Frontal cortex (tissue), 4 donors: Measurements from ENCODE around the gene CHCHD6. TPM values are rescaled to one million over a fixed set of nuclear protein-coding genes. Genes with fewer than 3 reads are reported as not detected.
A peak's percentile ranks its signal among the peaks of the same experiment; 100 is the strongest.

Source experiments
- DNase-seq, 2 donors: peaks; one replicate each; pipeline ENCODE4 v3.0.0; 2012; ENCODE audit warnings: low spot score in 2 of 2
- FAIRE-seq: peaks from 2 replicates; lab custom pipeline; 2012; peaks lifted over from hg19 to GRCh38; lab: Jason Lieb, UNC
- total RNA-seq: library from RNA; depleted of rRNA; stranded (reverse); fragments of >200 nt; gene quantifications from one replicate; pipeline ENCODE4 v1.2.3, GENCODE V29; 2014
- donor health status: control.
- donor health status: control.
- donor health status: control.

The CHCHD6 gene
- total RNA-seq, 1 donor from 2014 or later, result 33.8 TPM

- FAIRE-seq (no peak), DNase-seq (no peak)
Measured at GRCh38 chr3:126992776-126993175, 288.7 kb downstream of the CHCHD6 start.

- FAIRE-seq (no peak), DNase-seq (no peak)
Measured at GRCh38 chr3:126993436-126993835, 289.4 kb downstream of the CHCHD6 start.

GRCh38 chr3:126994661-126995245 lies 290.7 kb downstream of the CHCHD6 start:
- DNase-seq (no peak), FAIRE-seq (no peak)

- no peak for FAIRE-seq
- DNase-seq, result no peak
Measured at GRCh38 chr3:126995254-126995780, 291.3 kb downstream of the CHCHD6 start.

- FAIRE-seq (no peak), DNase-seq (no peak)
Measured at GRCh38 chr3:126995926-126996512, 292.0 kb downstream of the CHCHD6 start.

- FAIRE-seq (no peak), DNase-seq (no peak)
Measured at GRCh38 chr3:126996905-126997304, 292.9 kb downstream of the CHCHD6 start.

GRCh38 chr3:126997455-126998038 lies 293.5 kb downstream of the CHCHD6 start:
- FAIRE-seq (no peak), DNase-seq (no peak)

- FAIRE-seq (no peak), DNase-seq (no peak)
Measured at GRCh38 chr3:126998320-126998719, 294.3 kb downstream of the CHCHD6 start.

- DNase-seq (no peak), FAIRE-seq (no peak)
Measured at GRCh38 chr3:126998728-126999127, 294.7 kb downstream of the CHCHD6 start.

GRCh38 chr3:126999383-126999782 lies 295.3 kb downstream of the CHCHD6 start:
- FAIRE-seq (no peak), DNase-seq (peak; percentile 78 to 84)

- DNase-seq (no peak), FAIRE-seq (no peak)
Measured at GRCh38 chr3:127000119-127000518, 296.1 kb downstream of the CHCHD6 start.

- no peak for DNase-seq
- no peak for FAIRE-seq
Measured at GRCh38 chr3:127000761-127001160, 296.7 kb downstream of the CHCHD6 start.

- no peak for FAIRE-seq
- DNase-seq, result no peak
Measured at GRCh38 chr3:127001486-127002194, 297.6 kb downstream of the CHCHD6 start.

GRCh38 chr3:127002195-127003174 lies 298.4 kb downstream of the CHCHD6 start:
- FAIRE-seq (no peak), DNase-seq (peak; percentile 76 to 84)

GRCh38 chr3:127003175-127003555 lies 299.1 kb downstream of the CHCHD6 start:
- DNase-seq, result no peak
- FAIRE-seq, result no peak

- FAIRE-seq (no peak), DNase-seq (no peak)
Measured at GRCh38 chr3:127003601-127004280, 299.7 kb downstream of the CHCHD6 start.

GRCh38 chr3:127004641-127005397 lies 300.8 kb downstream of the CHCHD6 start:
- DNase-seq, result no peak
- FAIRE-seq, result no peak

GRCh38 chr3:127005864-127006500 lies 301.9 kb downstream of the CHCHD6 start:
- DNase-seq, result no peak
- FAIRE-seq, result no peak
